ENCODE data around the gene SGTA. TPM values are rescaled to one million over a fixed set of nuclear protein-coding genes. Genes with fewer than 3 reads are reported as not detected.

SGTA gene
- total and polyA plus RNA-seq, 2 of the 4 experiments (the other 2 are of a cell fraction) = 17.4 to 72.9 TPM

DNA sequence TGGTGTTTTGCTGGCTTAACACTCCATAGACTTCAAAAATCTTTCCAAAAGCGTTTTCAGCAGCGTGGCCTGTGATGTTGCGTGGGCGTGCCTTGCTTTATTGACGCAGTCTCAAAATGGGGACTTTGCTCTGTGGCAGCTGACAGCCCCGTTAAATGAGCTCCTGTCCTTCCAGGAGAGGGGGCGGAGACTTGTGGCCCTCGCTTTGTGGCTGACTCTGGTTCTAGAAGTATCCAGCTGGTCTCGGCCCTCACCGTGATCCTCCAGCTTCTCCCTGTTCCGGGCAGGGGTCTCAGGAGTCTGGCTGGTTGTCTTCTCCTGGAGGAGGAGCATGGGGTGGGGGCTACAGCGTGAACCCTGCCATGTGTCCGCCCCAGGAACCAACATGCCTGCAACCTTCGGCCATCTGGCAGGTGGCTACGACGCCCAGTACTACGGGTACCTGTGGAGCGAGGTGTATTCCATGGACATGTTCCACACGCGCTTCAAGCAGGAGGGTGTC is 28.2 kb upstream of the SGTA start:
- Histone ChIP-seq H3K4ac (ENCODE audit: low read depth, low read length) (no peak overlapping the region), H3K14ac (replicated peaks; ENCODE audit: low read depth, low read length) (no peak overlapping the region), H2AK9ac (replicated peaks; ENCODE audit: low read depth, low read length, poor library complexity) (no peak overlapping the region), H3K79me1 (ENCODE audit: low read depth in 1 of 2, low read length in 2 of 2) (no peaks in the 10 kb centered on the region; a peak in 1 of 4 replicates), H2BK20ac (ENCODE audit: low read depth, low read length) (no peak overlapping the region), H3K9me3 (ENCODE audit: control insufficient read depth, insufficient read depth, low read length) (no peaks in the 10 kb centered on the region), H3K4me1 (ENCODE audit: control insufficient read depth, insufficient read depth, low read length) (no peaks in the 10 kb centered on the region), H4K5ac (ENCODE audit: low read depth, low read length) (no peak overlapping the region), H3K27me3 (ENCODE audit: control insufficient read depth, insufficient read depth, low read length) (no peaks in the 10 kb centered on the region), H2AK5ac (ENCODE audit: low read depth, low read length) (no peak overlapping the region), H3K18ac (ENCODE audit: low read depth, low read length) (no peak overlapping the region), H4K20me1 (ENCODE audit: insufficient read depth, low read length) (no peaks in the 10 kb centered on the region; the same call in 1 of the 2 replicates), H3K36me3 (ENCODE audit: control insufficient read depth, insufficient read depth, low read length) (peaks cover 47% of the 10 kb centered on the region), H3K4me3 (ENCODE audit: insufficient read depth, low read depth, low read length) (no peak overlapping the region), H2BK5ac (ENCODE audit: low read depth, low read length, poor library complexity, severe bottlenecking) (no peak overlapping the region), H3K9me1 (ENCODE audit: insufficient read depth, low read length) (no peaks in the 10 kb centered on the region), H3K23ac (ENCODE audit: low read depth, low read length) (no peak overlapping the region), H3K9ac (ENCODE audit: low read depth, low read length) (no peak overlapping the region), H2AFZ (replicated peaks; ENCODE audit: low read length, poor library complexity) (no peak overlapping the region), H4K8ac (ENCODE audit: low read depth in 2 of 2, low read length in 2 of 2) (no peak overlapping the region), H3K4me2 (ENCODE audit: low read depth, low read length) (no peak overlapping the region), H2BK15ac (ENCODE audit: low read depth, low read length) (no peak overlapping the region), H3K27ac (ENCODE audit: insufficient read depth, low read length) (no peak overlapping the region), H4K91ac (ENCODE audit: insufficient read depth, low read depth, low read length) (no peak overlapping the region), H3K56ac (ENCODE audit: extremely low read depth, insufficient read depth, low read length) (no peak overlapping the region), H2BK120ac (ENCODE audit: low read depth, low read length) (no peak overlapping the region)
- CTCF ChIA-PET = no interaction called here
- 96% methylated on average over 9 of the region's 20 CpGs; no CpG with 5 or more reads in 1 of the 2 experiments for WGBS, 2 experiments (ENCODE audit: extremely low coverage in 2 of 2, insufficient read length in 1 of 2)
- ATAC-seq (ENCODE audit: low read depth) (no peak), DNase-seq (no peak)
- BruUV-seq (replicated peaks) = no TSS peak
- no peak for TF ChIP-seq RCOR1 (IDR thresholded peaks at IDR 0.05; ENCODE audit: insufficient replicate concordance, low read length)
- no peak for TF ChIP-seq MAZ (IDR thresholded peaks at IDR 0.05; ENCODE audit: borderline replicate concordance, low read depth, low read length)
- no peak for TF ChIP-seq FOS (IDR thresholded peaks at IDR 0.05; ENCODE audit: low read depth, low read length)
- no peak for TF ChIP-seq NFE2L2 (IDR thresholded peaks at IDR 0.05; ENCODE audit: low read depth, low read length)
- no peak for TF ChIP-seq ELK1 (IDR thresholded peaks at IDR 0.05; ENCODE audit: borderline replicate concordance, low read depth, low read length)
- TF ChIP-seq MAFK (IDR thresholded peaks at IDR 0.05; ENCODE audit: low read depth, low read length) = no peak
- dilution Hi-C loops (cut with HindIII; ENCODE audit: low sequenced_read_pairs, unreplicated experiment) = no loop called here
- POLR2A ChIA-PET (ENCODE audit: unreplicated experiment) = no interaction called here
- intact Hi-C loops (cut with micrococcal nuclease) = no loop called here
- in situ Hi-C loops (cut with MboI; ENCODE audit: low sequenced_read_pairs) = no loop called here

All from IMR-90 (cell line).